Astrocyte (in vitro differentiated cells and primary cell): ENCODE measurements around the gene UBE2L6.

ENCODE experiments used
- EZH2 ChIP-seq: IDR thresholded peaks from 2 replicates; pipeline ENCODE4 v1.6.1; 2012; ENCODE audit warnings: mild to moderate bottlenecking, low read length, inconsistent platforms; ENCODE audit not compliant: insufficient read depth
- TF ChIP-seq, protein P1 (sequence below): IDR thresholded peaks from 2 replicates; pipeline ENCODE4 v1.5.1; 2011; ENCODE audit warnings: low read depth, mild to moderate bottlenecking, inconsistent platforms, low read length, moderate library complexity; ENCODE audit not compliant: insufficient read depth

DNA sequence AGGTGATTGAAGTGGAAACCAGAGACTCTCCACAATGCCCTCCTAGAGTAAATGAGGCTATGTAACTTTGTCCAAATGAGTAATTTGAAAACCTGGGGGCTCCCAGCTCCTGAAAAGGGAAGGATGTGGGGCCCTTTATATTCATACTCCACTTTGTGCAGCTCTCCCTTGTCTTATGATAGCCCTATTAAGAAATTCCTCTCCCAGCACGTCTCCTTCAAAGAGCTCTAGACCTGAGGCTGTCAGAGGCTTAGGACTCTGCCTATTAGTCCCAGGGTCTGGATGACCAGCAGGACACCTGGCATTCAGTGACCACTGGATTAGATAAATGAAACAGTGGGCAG is 54.0 kb downstream of the UBE2L6 start:
- TF ChIP-seq, protein P1, sequence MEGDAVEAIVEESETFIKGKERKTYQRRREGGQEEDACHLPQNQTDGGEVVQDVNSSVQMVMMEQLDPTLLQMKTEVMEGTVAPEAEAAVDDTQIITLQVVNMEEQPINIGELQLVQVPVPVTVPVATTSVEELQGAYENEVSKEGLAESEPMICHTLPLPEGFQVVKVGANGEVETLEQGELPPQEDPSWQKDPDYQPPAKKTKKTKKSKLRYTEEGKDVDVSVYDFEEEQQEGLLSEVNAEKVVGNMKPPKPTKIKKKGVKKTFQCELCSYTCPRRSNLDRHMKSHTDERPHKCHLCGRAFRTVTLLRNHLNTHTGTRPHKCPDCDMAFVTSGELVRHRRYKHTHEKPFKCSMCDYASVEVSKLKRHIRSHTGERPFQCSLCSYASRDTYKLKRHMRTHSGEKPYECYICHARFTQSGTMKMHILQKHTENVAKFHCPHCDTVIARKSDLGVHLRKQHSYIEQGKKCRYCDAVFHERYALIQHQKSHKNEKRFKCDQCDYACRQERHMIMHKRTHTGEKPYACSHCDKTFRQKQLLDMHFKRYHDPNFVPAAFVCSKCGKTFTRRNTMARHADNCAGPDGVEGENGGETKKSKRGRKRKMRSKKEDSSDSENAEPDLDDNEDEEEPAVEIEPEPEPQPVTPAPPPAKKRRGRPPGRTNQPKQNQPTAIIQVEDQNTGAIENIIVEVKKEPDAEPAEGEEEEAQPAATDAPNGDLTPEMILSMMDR: no peak
- no peak for TF ChIP-seq EZH2
